CD14-positive monocyte (primary cell): ENCODE measurements around the gene PTRHD1. TPM values are rescaled to one million over a fixed set of nuclear protein-coding genes. Genes with fewer than 3 reads are reported as not detected.
A peak's percentile ranks its signal among the peaks of the same experiment; 100 is the strongest.

Experiments used
- DNase-seq, 3 donors: peaks; one replicate each; pipeline ENCODE4 v3.0.0-alpha.2; 2011 to 2022
- H2AFZ ChIP-seq: 2 replicates; pipeline ENCODE4 v1.6.0; 2012; ENCODE audit warnings: mild to moderate bottlenecking, low read depth, low read length, inconsistent platforms; ENCODE audit not compliant: insufficient read depth, poor library complexity, severe bottlenecking
- H3K27ac ChIP-seq, 2 donors: 1 replicate in 1 of 2; 2 replicates in 1 of 2; pipeline ENCODE4 v1.5.1; 2012 to 2013; ENCODE audit warnings: low read length in 2 of 2, control low read depth in 1 of 2, inconsistent platforms in 1 of 2, low read depth in 1 of 2, mild to moderate bottlenecking in 1 of 2
- H3K27me3 ChIP-seq, 2 donors: one replicate each; pipeline versions ENCODE4 v1.6.0 to v1.6.1; 2011 to 2013; ENCODE audit warnings: low read length in 2 of 2; ENCODE audit not compliant: control insufficient read depth in 2 of 2, insufficient read depth in 2 of 2
- H3K36me3 ChIP-seq, 2 donors: replicated peaks in 1 of 2; 1 replicate in 1 of 2; 2 replicates in 1 of 2; pipeline versions ENCODE4 v1.5.1 to v1.6.1; 2012 to 2013; ENCODE audit warnings: low read length in 2 of 2, control low read depth in 1 of 2, inconsistent platforms in 1 of 2, mild to moderate bottlenecking in 1 of 2; ENCODE audit not compliant: insufficient read depth in 2 of 2, control insufficient read depth in 1 of 2
- H3K4me1 ChIP-seq, 2 donors: 1 replicate in 1 of 2; 2 replicates in 1 of 2; pipeline versions ENCODE4 v1.5.1 to v1.6.1; 2012 to 2013; ENCODE audit warnings: low read length in 2 of 2, control low read depth in 1 of 2, inconsistent platforms in 1 of 2, mild to moderate bottlenecking in 1 of 2, moderate library complexity in 1 of 2; ENCODE audit not compliant: insufficient read depth in 2 of 2, control insufficient read depth in 1 of 2
- H3K4me2 ChIP-seq: replicated peaks from 2 replicates; pipeline ENCODE3; 2012; ENCODE audit warnings: low read length, moderate library complexity, mild to moderate bottlenecking; ENCODE audit not compliant: poor library complexity, severe bottlenecking; ENCODE audit errors: extremely low read depth
- H3K4me3 ChIP-seq, 3 experiments: fragments of 200-600 bp in 1 of 3; sonication (generic) in 1 of 3; replicated peaks in 1 of 3; 1 replicate in 2 of 3; 2 replicates in 1 of 3; pipeline ENCODE4 v1.5.1; 2011 to 2013; ENCODE audit warnings: low read length in 3 of 3, mild to moderate bottlenecking in 3 of 3, control low read depth in 2 of 3, low read depth in 2 of 3, inconsistent platforms in 1 of 3, moderate library complexity in 1 of 3
- H3K79me2 ChIP-seq: 2 replicates; pipeline ENCODE4 v1.6.0; 2012; ENCODE audit warnings: mild to moderate bottlenecking, control low read depth, inconsistent platforms, low read length, moderate library complexity; ENCODE audit not compliant: insufficient read depth
- H3K9ac ChIP-seq: 2 replicates; pipeline ENCODE4 v1.6.0; 2017; ENCODE audit warnings: low read length, mild to moderate bottlenecking; ENCODE audit not compliant: insufficient read depth, poor library complexity, severe bottlenecking
- H3K9me3 ChIP-seq, 2 donors: replicated peaks in 1 of 2; 1 replicate in 1 of 2; 2 replicates in 1 of 2; pipeline versions ENCODE4 v1.5.1 to v1.6.1; 2012 to 2013; ENCODE audit warnings: low read length in 2 of 2, control low read depth in 1 of 2; ENCODE audit not compliant: control insufficient read depth in 1 of 2, insufficient read depth in 1 of 2
- H4K20me1 ChIP-seq: 2 replicates; pipeline ENCODE4 v1.6.0; 2012; ENCODE audit warnings: mild to moderate bottlenecking, low read length, control low read depth, moderate library complexity; ENCODE audit not compliant: insufficient read depth
- H3K27ac Mint-ChIP-seq, 7 donors: one replicate each; pipeline ENCODE4 v1.8.0; 2020; ENCODE audit warnings: mild to moderate bottlenecking in 7 of 7, mixed read lengths in 7 of 7, moderate library complexity in 6 of 7, inconsistent platforms in 2 of 7
- H3K27me3 Mint-ChIP-seq, 3 donors: one replicate each; pipeline ENCODE4 v1.8.0; 2021 to 2022; ENCODE audit warnings: low read depth in 3 of 3, mild to moderate bottlenecking in 3 of 3, mixed read lengths in 3 of 3, moderate library complexity in 3 of 3, inconsistent platforms in 1 of 3
- H3K36me3 Mint-ChIP-seq, 2 donors: one replicate each; pipeline ENCODE4 v1.8.0; 2020; ENCODE audit warnings: mixed read lengths in 2 of 2, inconsistent platforms in 1 of 2, mild to moderate bottlenecking in 1 of 2
- H3K4me1 Mint-ChIP-seq: one replicate; pipeline ENCODE4 v1.8.0; 2020; ENCODE audit warnings: mild to moderate bottlenecking, mixed read lengths
- H3K4me3 Mint-ChIP-seq, 2 donors: one replicate each; pipeline ENCODE4 v1.8.0; 2020; ENCODE audit warnings: mild to moderate bottlenecking in 2 of 2, mixed read lengths in 2 of 2, moderate library complexity in 1 of 2
- H3K9me3 Mint-ChIP-seq, 7 donors: one replicate each; pipeline ENCODE4 v1.8.0; 2020 to 2022; ENCODE audit warnings: mixed read lengths in 7 of 7, mild to moderate bottlenecking in 6 of 7, moderate library complexity in 6 of 7, inconsistent platforms in 2 of 7
- CTCF ChIP-seq: fragments of 200-600 bp; IDR thresholded peaks from one replicate; pipeline ENCODE4 v1.8.0; 2022; ENCODE audit warnings: antibody characterized with exemption, mild to moderate bottlenecking
- WGBS: methylation state at CpG from one replicate; pipeline ENCODE4 v1.1.5; 2013; ENCODE audit warnings: missing lambda C conversion rate; ENCODE audit not compliant: insufficient coverage; 5-methylcytosine and 5-hydroxymethylcytosine counted together
- intact Hi-C, 2 donors: fragments of 100-400 bp; cut with micrococcal nuclease; formaldehyde crosslinking; loops; one replicate each; pipeline versions ENCODE4 v1.15.0 to v1.15.1; 2023
- polyA plus RNA-seq, 3 donors: library from polyadenylated mRNA; depleted of rRNA in 1 of 3; unstranded in 2 of 3; stranded (reverse) in 1 of 3; fragments of 300-500 nt in 2 of 3; fragments of >200 nt in 1 of 3; fragmentation: Illumina TruSeq in 2 of 3; gene quantifications; 1 replicate in 2 of 3; 2 replicates in 1 of 3; pipeline ENCODE4 v1.2.3, GENCODE V29; 2012 to 2021

PTRHD1 gene
- polyA plus RNA-seq, 3 donors = 20.3 to 86.2 (median 78.6) TPM

- no peaks in the 10 kb centered on the region for H3K4me1 Mint-ChIP-seq
- peaks cover 0 to 2% (median 0%) of the 10 kb centered on the region in 7 donors for H3K9me3 Mint-ChIP-seq
- peak overlapping the region in 2 of 7 donors; percentile 46 for H3K27ac Mint-ChIP-seq
- peaks cover 47 to 54% of the 10 kb centered on the region in 2 donors for H3K36me3 Mint-ChIP-seq
- Histone ChIP-seq H3K4me2 (no peak overlapping the region), H3K27ac (no peak overlapping the region), H3K9me3 (no peaks in the 10 kb centered on the region), H3K79me2 (no peaks in the 10 kb centered on the region), H4K20me1 (no peaks in the 10 kb centered on the region), H3K4me3 (no peak overlapping the region), H3K27me3 (no peaks in the 10 kb centered on the region), H3K9ac (no peak overlapping the region), H3K4me1 (no peaks in the 10 kb centered on the region), H2AFZ (no peak overlapping the region), H3K36me3 (peaks cover 10 to 16% of the 10 kb centered on the region in 2 donors)
- intact Hi-C loops = no loop called here
- TF ChIP-seq CTCF = no peak
- no peak for DNase-seq
- H3K27me3 Mint-ChIP-seq = peaks cover 0 to 1% (median 0%) of the 10 kb centered on the region in 3 donors
- 68% methylated on average over 4 of the region's 5 CpGs for WGBS
- no peak overlapping the region for H3K4me3 Mint-ChIP-seq
Observed at GRCh38 chr2:24837996-24838513, 44.9 kb upstream of the PTRHD1 start.

GRCh38 chr2:24836706-24837105 lies 43.5 kb upstream of the PTRHD1 start:
- H3K4me3 ChIP-seq = no peak overlapping the region
- Mint-ChIP-seq H3K9me3 (peaks cover 0 to 2% (median 0%) of the 10 kb centered on the region in 7 donors), H3K36me3 (peaks cover 38 to 54% of the 10 kb centered on the region in 2 donors), H3K4me3 (no peak overlapping the region), H3K27me3 (peaks cover 0 to 1% (median 0%) of the 10 kb centered on the region in 3 donors), H3K27ac (no peak overlapping the region), H3K4me1 (no peaks in the 10 kb centered on the region)
- no peaks in the 10 kb centered on the region for H3K27me3 ChIP-seq
- WGBS = 97% methylated on average over 9 of the region's 9 CpGs
- intact Hi-C loops = no loop called here
- H3K27ac ChIP-seq = no peak overlapping the region
- no peak overlapping the region for H3K4me2 ChIP-seq
- H2AFZ ChIP-seq = no peak overlapping the region
- no peaks in the 10 kb centered on the region for H3K9me3 ChIP-seq
- peaks cover 10 to 16% of the 10 kb centered on the region in 2 donors for H3K36me3 ChIP-seq
- TF ChIP-seq CTCF = no peak
- H4K20me1 ChIP-seq = no peaks in the 10 kb centered on the region
- H3K4me1 ChIP-seq = no peaks in the 10 kb centered on the region
- DNase-seq = no peak
- no peak overlapping the region for H3K9ac ChIP-seq
- H3K79me2 ChIP-seq = no peaks in the 10 kb centered on the region
